Endodermal cell (in vitro differentiated cells): Measurements from ENCODE around the gene DPYSL3. TPM values are rescaled to one million over a fixed set of nuclear protein-coding genes. Genes with fewer than 3 reads are reported as not detected.

Source experiments
- DNase-seq: peaks from one replicate; pipeline ENCODE4 v3.0.0-alpha.2; 2017
- H3K27ac ChIP-seq: 2 replicates; pipeline ENCODE4 v1.5.1; 2013; ENCODE audit warnings: mild to moderate bottlenecking, low read depth, low read length, moderate library complexity
- H3K27me3 ChIP-seq: 2 replicates; pipeline ENCODE4 v1.6.1; 2013; ENCODE audit warnings: mild to moderate bottlenecking, low read length, moderate library complexity; ENCODE audit not compliant: insufficient read depth, control insufficient read depth, poor library complexity, severe bottlenecking
- H3K36me3 ChIP-seq: 2 replicates; pipeline ENCODE4 v1.7.0; 2013; ENCODE audit warnings: mild to moderate bottlenecking, low read length, moderate library complexity; ENCODE audit not compliant: control insufficient read depth, insufficient read depth
- H3K4me1 ChIP-seq: one replicate; pipeline ENCODE4 v1.7.0; 2013; ENCODE audit warnings: low read length; ENCODE audit not compliant: control insufficient read depth, insufficient read depth
- H3K4me3 ChIP-seq: 2 replicates; pipeline ENCODE4 v1.5.1; 2013; ENCODE audit warnings: mild to moderate bottlenecking, low read length, moderate library complexity
- H3K9ac ChIP-seq: 2 replicates; pipeline ENCODE4 v1.6.1; 2013; ENCODE audit warnings: mild to moderate bottlenecking, low read length, moderate library complexity; ENCODE audit not compliant: poor library complexity, severe bottlenecking; ENCODE audit errors: extremely low read depth
- H3K9me3 ChIP-seq: 2 replicates; pipeline ENCODE4 v1.6.1; 2013; ENCODE audit warnings: mild to moderate bottlenecking, low read length, moderate library complexity; ENCODE audit not compliant: control insufficient read depth
- H3K27ac Mint-ChIP-seq: 2 replicates; pipeline ENCODE4 v1.8.0; 2020; ENCODE audit warnings: mixed read lengths
- H3K27me3 Mint-ChIP-seq: 2 replicates; pipeline ENCODE4 v1.8.0; 2021; ENCODE audit warnings: mild to moderate bottlenecking, mixed read lengths; ENCODE audit not compliant: insufficient read depth
- H3K36me3 Mint-ChIP-seq: 2 replicates; pipeline ENCODE4 v1.8.0; 2020; ENCODE audit warnings: low read depth, mixed read lengths
- H3K4me1 Mint-ChIP-seq: 2 replicates; pipeline ENCODE4 v1.8.0; 2020; ENCODE audit warnings: mixed read lengths
- H3K4me3 Mint-ChIP-seq: 2 replicates; pipeline ENCODE4 v1.8.0; 2020; ENCODE audit warnings: mild to moderate bottlenecking, moderate library complexity, mixed read lengths
- H3K9me3 Mint-ChIP-seq: 2 replicates; pipeline ENCODE4 v1.8.0; 2020; ENCODE audit warnings: mild to moderate bottlenecking, mixed read lengths
- WGBS, 2 experiments: methylation state at CpG; one replicate each; pipeline versions ENCODE4 v1.1.5 to v1.1.7; 2013; ENCODE audit warnings: missing lambda C conversion rate in 2 of 2, mixed read lengths in 1 of 2; ENCODE audit not compliant: insufficient coverage in 1 of 2, insufficient read length in 1 of 2; 5-methylcytosine and 5-hydroxymethylcytosine counted together
- total RNA-seq, 2 donors: library from RNA; stranded (reverse); fragmentation: NEBNext Ultra II Directional in 1 of 2; extraction: Animal tissue kit (Norgen Biotek cat#: 25700) in 1 of 2; gene quantifications; 2 replicates in 1 of 2; 3 replicates in 1 of 2; pipeline ENCODE4 v1.2.1, GENCODE V29; 2021
- TF ChIP-seq, protein P1 (sequence below): fragments of 200-600 bp; sonication (generic); conservative IDR thresholded peaks from 2 replicates; pipeline ENCODE4 v1.5.0; 2021; ENCODE audit warnings: antibody characterized with exemption, mild to moderate bottlenecking

The DPYSL3 gene
- total RNA-seq, 2 donors from 2014 or later = 76.3 to 98.6 TPM

DNA sequence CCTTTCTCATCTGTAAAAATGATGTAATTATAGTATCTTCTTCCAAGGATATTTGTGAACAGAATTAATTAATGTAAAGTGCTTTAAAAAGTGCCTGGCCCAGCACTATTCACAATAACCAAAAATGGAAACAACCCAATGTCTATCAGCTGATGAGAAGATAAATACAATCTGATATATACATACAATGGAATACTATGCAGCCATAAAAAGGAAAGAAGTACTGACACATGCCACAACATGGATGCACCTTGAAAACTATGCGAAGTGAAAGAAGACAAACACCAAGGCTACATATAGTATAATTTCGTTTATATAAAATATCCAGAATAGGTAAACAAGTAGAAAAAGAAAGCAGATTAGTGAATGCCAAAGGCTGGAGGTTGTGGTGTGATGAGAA is 24.1 kb downstream of the DPYSL3 start:
- no peaks in the 10 kb centered on the region for H3K4me1 ChIP-seq
- no peak overlapping the region for H3K9ac ChIP-seq
- TF ChIP-seq, protein P1, sequence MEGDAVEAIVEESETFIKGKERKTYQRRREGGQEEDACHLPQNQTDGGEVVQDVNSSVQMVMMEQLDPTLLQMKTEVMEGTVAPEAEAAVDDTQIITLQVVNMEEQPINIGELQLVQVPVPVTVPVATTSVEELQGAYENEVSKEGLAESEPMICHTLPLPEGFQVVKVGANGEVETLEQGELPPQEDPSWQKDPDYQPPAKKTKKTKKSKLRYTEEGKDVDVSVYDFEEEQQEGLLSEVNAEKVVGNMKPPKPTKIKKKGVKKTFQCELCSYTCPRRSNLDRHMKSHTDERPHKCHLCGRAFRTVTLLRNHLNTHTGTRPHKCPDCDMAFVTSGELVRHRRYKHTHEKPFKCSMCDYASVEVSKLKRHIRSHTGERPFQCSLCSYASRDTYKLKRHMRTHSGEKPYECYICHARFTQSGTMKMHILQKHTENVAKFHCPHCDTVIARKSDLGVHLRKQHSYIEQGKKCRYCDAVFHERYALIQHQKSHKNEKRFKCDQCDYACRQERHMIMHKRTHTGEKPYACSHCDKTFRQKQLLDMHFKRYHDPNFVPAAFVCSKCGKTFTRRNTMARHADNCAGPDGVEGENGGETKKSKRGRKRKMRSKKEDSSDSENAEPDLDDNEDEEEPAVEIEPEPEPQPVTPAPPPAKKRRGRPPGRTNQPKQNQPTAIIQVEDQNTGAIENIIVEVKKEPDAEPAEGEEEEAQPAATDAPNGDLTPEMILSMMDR = no peak
- no peaks in the 10 kb centered on the region for H3K27me3 ChIP-seq
- no peaks in the 10 kb centered on the region for H3K36me3 Mint-ChIP-seq
- no peak overlapping the region for H3K4me3 ChIP-seq
- no peaks in the 10 kb centered on the region for H3K27me3 Mint-ChIP-seq
- H3K27ac Mint-ChIP-seq = no peak overlapping the region
- no peaks in the 10 kb centered on the region for H3K9me3 ChIP-seq
- WGBS, 2 experiments = 100% methylated on average over 2 of the region's 2 CpGs; no CpG with 5 or more reads in 1 of the 2 experiments
- no peaks in the 10 kb centered on the region for H3K9me3 Mint-ChIP-seq
- H3K27ac ChIP-seq = no peak overlapping the region
- no peak for DNase-seq
- H3K36me3 ChIP-seq = no peaks in the 10 kb centered on the region
- H3K4me3 Mint-ChIP-seq = no peak overlapping the region
- peaks cover 33% of the 10 kb centered on the region for H3K4me1 Mint-ChIP-seq

DNA sequence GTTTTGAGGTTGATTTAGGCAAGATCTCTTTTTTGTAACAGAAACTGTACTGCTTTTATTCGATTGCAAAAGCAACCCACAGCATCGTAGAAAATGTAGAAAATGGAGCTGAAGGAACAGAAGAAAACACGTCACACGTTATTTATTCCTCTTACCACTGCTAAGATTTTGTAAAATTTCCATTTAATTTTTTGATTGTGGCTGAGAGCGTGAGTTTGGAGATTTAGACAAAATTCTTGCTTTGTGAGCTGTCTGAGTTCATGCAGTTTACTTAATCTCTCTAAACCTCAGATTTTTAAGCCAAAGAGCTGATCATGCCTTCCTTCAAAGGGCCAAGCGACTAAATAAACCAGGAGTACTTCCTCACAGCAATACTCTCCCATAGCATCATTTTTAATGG is 24.8 kb downstream of the DPYSL3 start:
- peak overlapping the region; percentile 61 for H3K27ac ChIP-seq
- no peak overlapping the region for H3K4me3 ChIP-seq
- Mint-ChIP-seq H3K4me3 (no peak overlapping the region), H3K27me3 (no peaks in the 10 kb centered on the region), H3K27ac (no peak overlapping the region), H3K4me1 (peaks cover 30% of the 10 kb centered on the region), H3K36me3 (no peaks in the 10 kb centered on the region), H3K9me3 (no peaks in the 10 kb centered on the region)
- no peaks in the 10 kb centered on the region for H3K27me3 ChIP-seq
- H3K9ac ChIP-seq = no peak overlapping the region
- TF ChIP-seq, protein P1 = no peak
- no peaks in the 10 kb centered on the region for H3K4me1 ChIP-seq
- no peaks in the 10 kb centered on the region for H3K36me3 ChIP-seq
- H3K9me3 ChIP-seq = no peaks in the 10 kb centered on the region
- WGBS, 2 experiments = 93 to 96% methylated on average over 6 of the region's 6 CpGs
- no peak for DNase-seq

DNA sequence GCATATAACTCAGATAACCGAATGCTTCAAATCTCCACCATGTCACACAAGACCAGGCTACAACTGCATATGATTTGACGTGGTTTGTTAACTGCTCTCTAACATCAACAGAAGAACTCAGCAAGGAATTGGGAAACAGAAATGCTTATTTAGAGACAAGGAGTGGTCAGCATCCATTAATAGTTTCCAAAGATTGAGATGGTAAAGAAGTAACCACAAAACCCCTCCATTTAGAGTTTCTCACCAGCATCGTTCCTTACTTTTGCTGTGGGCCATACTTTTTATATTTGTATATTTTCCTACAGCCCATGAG is 25.2 kb downstream of the DPYSL3 start:
- Mint-ChIP-seq H3K27ac (no peak overlapping the region), H3K27me3 (no peaks in the 10 kb centered on the region), H3K36me3 (no peaks in the 10 kb centered on the region), H3K4me3 (no peak overlapping the region), H3K4me1 (peaks cover 34% of the 10 kb centered on the region), H3K9me3 (no peaks in the 10 kb centered on the region)
- Histone ChIP-seq H3K9ac (no peak overlapping the region), H3K36me3 (no peaks in the 10 kb centered on the region), H3K4me3 (no peak overlapping the region), H3K9me3 (no peaks in the 10 kb centered on the region), H3K4me1 (no peaks in the 10 kb centered on the region), H3K27me3 (no peaks in the 10 kb centered on the region), H3K27ac (peak overlapping the region; percentile 61)
- DNase-seq = no peak
- WGBS, 2 experiments = 85 to 88% methylated on average over 3 of the region's 3 CpGs
- TF ChIP-seq, protein P1 = no peak
